ENCODE data around the gene FGR. TPM values are rescaled to one million over a fixed set of nuclear protein-coding genes. Genes with fewer than 3 reads are reported as not detected.
"Not testable (repeated sequence)": the region's sequence is repeated elsewhere in the genome, so short reads cannot be mapped to it uniquely, and the experiment has no call there.

The FGR gene
- total RNA-seq, 1 donor from 2014 or later = 3.5 TPM

- Histone ChIP-seq H3K4me1 (peaks cover 18% of the 10 kb centered on the region), H3K9me3 (replicated peaks) (no peaks in the 10 kb centered on the region), H3K36me3 (no peaks in the 10 kb centered on the region), H3K27me3 (ENCODE audit: low read depth) (no peaks in the 10 kb centered on the region), H3K4me3 (no peak overlapping the region), H3K27ac (replicated peaks) (no peak overlapping the region)
- no peak for DNase-seq
- intact Hi-C loops (cut with micrococcal nuclease) = no loop called here
- TF ChIP-seq CTCF (IDR thresholded peaks at IDR 0.05; ENCODE audit: borderline replicate concordance) = no peak
These were observed 13.7 kb downstream of the FGR start for GRCh38 chr1:27621051-27621920.

GRCh38 chr1:27619782-27620438 is 15.1 kb downstream of the FGR start:
- H3K36me3 ChIP-seq; H3K9me3 ChIP-seq (replicated peaks); H3K27ac ChIP-seq (replicated peaks); DNase-seq; H3K27me3 ChIP-seq (ENCODE audit: low read depth); H3K4me1 ChIP-seq; H3K4me3 ChIP-seq; intact Hi-C loops (cut with micrococcal nuclease): not testable (repeated sequence)

DNA sequence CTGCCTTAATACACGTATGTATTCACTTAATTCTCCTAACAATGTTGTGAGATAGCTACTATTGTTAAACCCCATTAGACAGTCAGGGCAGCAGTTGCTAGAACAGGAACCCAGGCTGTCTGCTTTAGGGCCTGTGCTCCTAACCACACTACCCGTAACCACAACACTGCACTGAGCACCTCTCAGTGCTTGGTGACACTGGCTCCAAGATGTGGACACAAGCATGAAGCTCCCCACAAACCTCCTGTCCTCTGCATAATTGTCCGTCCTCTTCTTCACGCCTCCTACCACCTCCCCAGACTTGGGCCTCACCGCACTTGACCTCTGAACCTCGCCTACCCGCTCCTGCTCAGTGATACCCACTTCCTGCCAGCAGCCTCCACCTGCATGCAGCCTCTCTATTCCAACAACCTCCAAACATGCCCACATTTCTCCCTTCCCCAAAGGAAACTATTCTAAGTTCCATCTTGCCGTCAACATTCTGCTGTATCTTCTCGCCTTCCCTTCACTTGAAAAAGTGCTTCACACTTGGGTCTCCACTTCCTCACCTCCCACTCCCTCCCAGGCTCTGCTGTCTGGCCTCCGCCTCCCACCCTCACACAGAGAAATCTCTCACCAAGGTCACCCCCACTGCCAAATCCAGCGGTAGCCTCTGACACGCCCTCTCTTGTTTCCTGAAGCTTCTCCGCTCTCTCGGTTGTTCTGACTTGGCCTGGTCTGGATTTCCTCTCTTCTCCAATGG is 16.5 kb downstream of the FGR start:
- no peak for TF ChIP-seq CTCF (IDR thresholded peaks at IDR 0.05; ENCODE audit: borderline replicate concordance)
- no peaks in the 10 kb centered on the region for H3K36me3 ChIP-seq
- H3K4me3 ChIP-seq = no peak overlapping the region
- intact Hi-C loops (cut with micrococcal nuclease) = no loop called here
- peaks cover 14% of the 10 kb centered on the region for H3K4me1 ChIP-seq
- no peak for DNase-seq
- no peak overlapping the region for H3K27ac ChIP-seq (replicated peaks)
- no peaks in the 10 kb centered on the region for H3K27me3 ChIP-seq (ENCODE audit: low read depth)
- H3K9me3 ChIP-seq (replicated peaks) = no peaks in the 10 kb centered on the region

GRCh38 chr1:27617420-27617819 is 17.6 kb downstream of the FGR start:
- Histone ChIP-seq H3K27ac (replicated peaks) (no peak overlapping the region), H3K36me3 (no peaks in the 10 kb centered on the region), H3K4me3 (no peak overlapping the region), H3K9me3 (replicated peaks) (no peaks in the 10 kb centered on the region), H3K27me3 (ENCODE audit: low read depth) (no peaks in the 10 kb centered on the region), H3K4me1 (peaks cover 20% of the 10 kb centered on the region)
- DNase-seq = no peak
- intact Hi-C loops (cut with micrococcal nuclease) = no loop called here
- no peak for TF ChIP-seq CTCF (IDR thresholded peaks at IDR 0.05; ENCODE audit: borderline replicate concordance)

GRCh38 chr1:27616441-27616840 is 18.5 kb downstream of the FGR start:
- intact Hi-C loops (cut with micrococcal nuclease) = no loop called here
- TF ChIP-seq CTCF (IDR thresholded peaks at IDR 0.05; ENCODE audit: borderline replicate concordance) = peak; percentile 10
- H3K36me3 ChIP-seq = no peaks in the 10 kb centered on the region
- peaks cover 18% of the 10 kb centered on the region for H3K4me1 ChIP-seq
- H3K4me3 ChIP-seq = no peak overlapping the region
- H3K9me3 ChIP-seq (replicated peaks) = no peaks in the 10 kb centered on the region
- no peak for DNase-seq
- no peak overlapping the region for H3K27ac ChIP-seq (replicated peaks)
- H3K27me3 ChIP-seq (ENCODE audit: low read depth) = no peaks in the 10 kb centered on the region
